C4-2B (cell line): ENCODE data around the gene APAF1.

Experiments used
- CTCF ChIP-seq: fragments of 450-650 bp; conservative IDR thresholded peaks from 2 replicates; pipeline ENCODE4 v1.5.1; 2017; ENCODE audit warnings: mild to moderate bottlenecking
- ZFX ChIP-seq: fragments of 450-650 bp; IDR thresholded peaks from 2 replicates; pipeline ENCODE4 v1.6.1; 2017

DNA sequence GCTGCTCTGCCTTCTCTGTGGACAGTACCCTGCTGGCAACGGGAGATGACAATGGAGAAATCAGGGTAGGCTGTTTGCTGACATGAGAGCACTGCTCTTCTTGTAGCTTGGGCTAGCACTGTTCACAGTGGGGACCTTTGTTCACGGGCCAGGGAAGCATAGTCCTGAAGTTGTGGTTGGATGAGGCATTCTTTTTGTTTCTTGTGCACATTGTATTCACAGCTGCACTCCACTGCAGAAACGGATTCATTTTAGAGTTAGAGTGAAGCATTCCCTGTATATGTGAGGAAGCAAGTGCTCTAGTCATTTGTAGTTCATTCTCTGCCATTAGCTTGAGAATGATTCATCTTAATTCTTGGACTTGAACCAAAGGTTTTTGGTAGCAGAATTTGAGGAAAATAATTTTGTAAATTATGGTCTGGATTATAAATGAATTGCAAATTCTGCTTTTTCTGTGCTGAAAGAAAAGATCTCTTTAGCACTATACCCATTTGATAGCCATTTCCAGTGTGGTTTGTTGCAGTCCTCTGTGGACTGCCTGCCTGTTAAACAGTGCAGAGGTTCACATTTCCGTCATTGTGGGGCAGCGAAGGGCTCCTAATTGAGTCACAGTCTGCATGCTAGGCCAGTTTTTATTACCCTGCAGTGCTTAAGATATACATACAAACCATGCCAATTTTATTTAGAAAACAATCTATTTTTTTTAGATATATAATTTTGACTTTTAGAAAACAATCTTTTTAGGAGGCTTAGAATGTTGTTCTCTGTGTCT, 80.6 kb downstream of the APAF1 start:
- TF ChIP-seq CTCF (peak; percentile 41), ZFX (no peak)
